K562 (cell line): ENCODE results near the gene ARHGAP25. TPM values are rescaled to one million over a fixed set of nuclear protein-coding genes. Genes with fewer than 3 reads are reported as not detected.

ENCODE experiments used
- ATAC-seq: fragments of 200-7000 bp; cut with Tn5 transposase; 3 replicates; pipeline ENCODE4 v1.9.1; 2020; ENCODE audit warnings: moderate library complexity
- BruUV-seq: library from RNA; stranded (reverse); fragments of 400-500 nt; replicated peaks from 2 replicates; lab custom pipeline; 2021; lab: Mats Ljungman, UMichigan
- CTCF ChIA-PET: fragments of 300-600 bp; formaldehyde crosslinking; extraction: SDS; loops from one replicate; lab custom pipeline; 2021; ENCODE audit warnings: low intra/inter-chr PET ratio; lab: Yijun Ruan, JAX
- POLR2A ChIA-PET: fragments of 300-600, 350-650 bp; sonication (Branson Sonifier 250); formaldehyde crosslinking; extraction: SDS; loops from one replicate; lab custom pipeline; 2021; ENCODE audit warnings: antibody characterized with exemption, inconsistent platforms; lab: Yijun Ruan, JAX
- DNase-seq, 4 experiments: peaks; one replicate each; pipeline versions ENCODE4 v3.0.0 to v3.0.0-alpha.2; 2011 to 2018; ENCODE audit warnings: low spot score in 3 of 4, mixed read lengths in 3 of 4; ENCODE audit errors: extremely low read depth in 1 of 4
- FAIRE-seq: peaks from 2 replicates; lab custom pipeline; 2011; peaks lifted over from hg19 to GRCh38; lab: Jason Lieb, UNC
- H2AFZ ChIP-seq: 2 replicates; pipeline ENCODE4 v1.6.0; 2011; ENCODE audit warnings: low read depth, low read length, control low read depth, inconsistent platforms
- H3K27ac ChIP-seq: fragments of 200-600 bp; 3 replicates; pipeline ENCODE4 v1.8.0; 2011; ENCODE audit warnings: low read depth, mild to moderate bottlenecking, control low read depth, inconsistent platforms, low read length, moderate library complexity, mixed read lengths; ENCODE audit errors: extremely low read depth
- H3K27me3 ChIP-seq, 2 experiments: fragments of 300-600 bp in 1 of 2; 2 replicates in 1 of 2; 3 replicates in 1 of 2; pipeline versions ENCODE4 v1.6.0 to v1.8.0; 2011; ENCODE audit warnings: inconsistent platforms in 2 of 2, low read length in 2 of 2, mild to moderate bottlenecking in 1 of 2, mixed read lengths in 1 of 2, moderate library complexity in 1 of 2; ENCODE audit not compliant: control insufficient read depth in 2 of 2, insufficient read depth in 2 of 2
- H3K36me3 ChIP-seq: fragments of 300-600 bp; 3 replicates; pipeline ENCODE4 v1.8.0; 2011; ENCODE audit warnings: mild to moderate bottlenecking, low read length, inconsistent platforms; ENCODE audit not compliant: control insufficient read depth, insufficient read depth
- H3K4me1 ChIP-seq, 2 experiments: fragments of 200-600 bp in 1 of 2; replicated peaks in 1 of 2; 2 replicates in 1 of 2; 3 replicates in 1 of 2; pipeline versions ENCODE4 v1.5.1 to v1.8.0; 2011; ENCODE audit warnings: inconsistent platforms in 2 of 2, low read length in 2 of 2, mild to moderate bottlenecking in 1 of 2, mixed read lengths in 1 of 2, moderate library complexity in 1 of 2; ENCODE audit not compliant: control insufficient read depth in 2 of 2, insufficient read depth in 2 of 2
- H3K4me2 ChIP-seq: 2 replicates; pipeline ENCODE4 v1.6.1; 2011; ENCODE audit warnings: low read length, control low read depth, inconsistent platforms, mixed read lengths; ENCODE audit not compliant: insufficient read depth
- H3K4me3 ChIP-seq: fragments of 200-600 bp; sonication (generic), shearing (Covaris generic); 2 replicates; pipeline ENCODE4 v1.5.1; 2016; ENCODE audit warnings: control low read depth, inconsistent platforms
- H3K79me2 ChIP-seq: fragments of 200-600 bp; 3 replicates; pipeline ENCODE4 v1.8.0; 2011; ENCODE audit warnings: low read length, inconsistent platforms; ENCODE audit not compliant: control insufficient read depth, insufficient read depth
- H3K9ac ChIP-seq, 2 experiments: 2 replicates each; pipeline versions ENCODE4 v1.6.0 to v1.6.1; 2011; ENCODE audit warnings: low read depth in 2 of 2, low read length in 2 of 2, control low read depth in 1 of 2, inconsistent platforms in 1 of 2, mild to moderate bottlenecking in 1 of 2, mixed read lengths in 1 of 2; ENCODE audit not compliant: insufficient read depth in 1 of 2
- H3K9me1 ChIP-seq: one replicate; pipeline ENCODE4 v1.6.0; 2011; ENCODE audit warnings: inconsistent platforms, mild to moderate bottlenecking, low read length, moderate library complexity; ENCODE audit not compliant: control insufficient read depth, insufficient read depth
- H3K9me3 ChIP-seq: replicated peaks from 2 replicates; pipeline ENCODE4 v1.5.1; 2011; ENCODE audit warnings: low read depth, low read length, inconsistent platforms; ENCODE audit not compliant: control insufficient read depth, insufficient read depth
- H4K20me1 ChIP-seq: replicated peaks from 2 replicates; pipeline ENCODE4 v1.6.1; 2011; ENCODE audit warnings: low read length, inconsistent platforms, mixed read lengths; ENCODE audit not compliant: control insufficient read depth, insufficient read depth
- KLF6 ChIP-seq: fragments of 250-450 bp; sonication (Bioruptor Pico); IDR thresholded peaks from 2 replicates; pipeline ENCODE4 v1.4.0; 2020; ENCODE audit warnings: mild to moderate bottlenecking, moderate library complexity, borderline replicate concordance
- MEF2A ChIP-seq: IDR thresholded peaks from 2 replicates; pipeline ENCODE4 v1.6.1; 2011; ENCODE audit warnings: low read depth, mild to moderate bottlenecking, low read length, moderate library complexity; ENCODE audit not compliant: control insufficient read depth
- SMARCC2 ChIP-seq: fragments of 450-650 bp; IDR thresholded peaks from 2 replicates; pipeline ENCODE4 v1.6.1; 2017; ENCODE audit warnings: antibody characterized with exemption, moderate library complexity, mild to moderate bottlenecking, low read depth
- TEAD4 ChIP-seq, 2 experiments: sonication (generic) in 1 of 2; formaldehyde crosslinking in 1 of 2; IDR thresholded peaks; 2 replicates each; pipeline versions ENCODE4 v1.6.1 to v1.8.0; 2012 to 2022; ENCODE audit warnings: borderline replicate concordance in 1 of 2, inconsistent platforms in 1 of 2, low read length in 1 of 2, mild to moderate bottlenecking in 1 of 2, missing genetic modification reagents in 1 of 2
- ZKSCAN8 ChIP-seq: fragments of 200-800 bp; sonication (Bioruptor generic); IDR thresholded peaks from 2 replicates; pipeline ENCODE4 v1.6.1; 2016; ENCODE audit warnings: missing genetic modification characterization, missing compliant biosample characterization
- ZNF197 ChIP-seq: fragments of 200-800 bp; sonication (Bioruptor generic); IDR thresholded peaks from 2 replicates; pipeline ENCODE4 v1.6.1; 2016; ENCODE audit warnings: low read depth, missing genetic modification characterization, missing compliant biosample characterization
- ZNF282 ChIP-seq: sonication (generic); formaldehyde crosslinking; IDR thresholded peaks from 2 replicates; pipeline ENCODE4 v1.8.1; 2023; ENCODE audit warnings: missing genetic modification reagents
- ZNF311 ChIP-seq: fragments of 250-450 bp; sonication (Bioruptor Pico); IDR thresholded peaks from 2 replicates; pipeline ENCODE4 v1.4.0; 2020; ENCODE audit warnings: mild to moderate bottlenecking, moderate library complexity
- ZNF668 ChIP-seq: fragments of 250-450 bp; sonication (Bioruptor Pico); IDR thresholded peaks from 2 replicates; pipeline ENCODE4 v1.8.0; 2022; ENCODE audit warnings: mild to moderate bottlenecking, inconsistent platforms
- ZNF77 ChIP-seq: fragments of 250-450 bp; sonication (Bioruptor Pico); IDR thresholded peaks from 2 replicates; pipeline ENCODE4 v1.5.0; 2020
- WGBS: fragments of 100-300 bp; shearing (Covaris generic); methylation state at CpG from one replicate; pipeline ENCODE4 v1.1.6; 2016; ENCODE audit warnings: low coverage, mixed read lengths; ENCODE audit not compliant: insufficient coverage; ENCODE audit errors: missing lambda C conversion rate; 5-methylcytosine and 5-hydroxymethylcytosine counted together
- in situ Hi-C: fragments of 300-500 bp; cut with MboI; formaldehyde crosslinking; loops from 4 replicates; pipeline ENCODE4 v1.15.0; 2018; ENCODE audit warnings: inconsistent platforms, mixed read lengths
- intact Hi-C: fragments of 100-400 bp; cut with micrococcal nuclease; formaldehyde crosslinking; loops from 2 replicates; pipeline ENCODE4 v1.14.2; 2022
- polyA plus RNA-seq, 8 experiments: library from polyadenylated mRNA; depleted of rRNA in 4 of 8; stranded (reverse) in 5 of 8; unstranded in 3 of 8; fragments of >200 nt; fragmentation: Nextera tagmentation in 2 of 8; fragmentation: Illumina TruSeq in 1 of 8; extraction: Ambion mirVana in 2 of 8; extraction: Trizol in 1 of 8; gene quantifications; 2 replicates each; pipeline versions ENCODE4 v1.2.1 to v1.2.3, GENCODE V29; 2011 to 2014; ENCODE audit warnings: inconsistent platforms in 1 of 8, missing spikeins in 1 of 8
- total RNA-seq, 7 experiments: library from RNA; depleted of rRNA in 6 of 7; stranded (reverse); fragments of >200 nt in 6 of 7; fragmentation: Illumina TruSeq in 2 of 7; extraction: Trizol in 2 of 7; gene quantifications; 2 replicates each; pipeline versions ENCODE4 v1.2.1 to v1.2.3, GENCODE V29; 2011 to 2021; ENCODE audit warnings: low replicate concordance in 1 of 7

Gene ARHGAP25
- total and polyA plus RNA-seq, 9 of the 15 experiments (the other 6 are each of a cell fraction or from before 2014, with no cell fraction given), result 4.9 to 14.8 (median 10.7) TPM

- TF ChIP-seq TEAD4 (IDR thresholded peaks at IDR 0.05; ENCODE audit: low read length) (peak; percentile 55; the same call in 1 of the 2 replicates), TEAD4 (CRISPR knock-in tag; IDR thresholded peaks at IDR 0.05; ENCODE audit: borderline replicate concordance) (no peak), MEF2A (0 out of 2 replicates have a peak, but pooled peaks have one; percentile 14), SMARCC2 (peak; percentile 57; the same call in 1 of the 2 replicates), ZNF668 (CRISPR knock-in tag) (no peak), ZKSCAN8 (CRISPR knock-in tag) (peak; percentile 74; the same call in 1 of the 2 replicates), KLF6 (peak; percentile 58; the same call in 1 of the 2 replicates)
Measured at GRCh38 chr2:68774569-68775271, 40.1 kb downstream of the ARHGAP25 start (continued).

GRCh38 chr2:68775272-68775842, 40.7 kb downstream of the ARHGAP25 start:
- no peaks in the 10 kb centered on the region for H3K36me3 ChIP-seq
- H3K27ac ChIP-seq, result peak overlapping the region; percentile 64
- H3K9me1 ChIP-seq, result no peaks in the 10 kb centered on the region
- in situ Hi-C loops (no loop called here), intact Hi-C loops (no loop called here)
- peak; percentile 6 for FAIRE-seq
- no peaks in the 10 kb centered on the region for H4K20me1 ChIP-seq
- H2AFZ ChIP-seq, result peak overlapping the region; percentile 92
- TF ChIP-seq ZNF311 (CRISPR knock-in tag) (0 out of 2 replicates have a peak, but pooled peaks have one; percentile 28), ZNF197 (0 out of 2 replicates have a peak, but pooled peaks have one; percentile 22), ZNF77 (no peak), ZNF282 (CRISPR knock-in tag) (no peak)
- H3K4me1 ChIP-seq, result peaks cover 16 to 64% of the 10 kb centered on the region in 2 experiments
- ChIA-PET POLR2A (interaction anchor here (0.6 to 1.1 kb wide), 5 partner anchors 9 to 661 kb away, joined by 3 to 5 read pairs (median 4); no protein-coding TSS in a partner anchor), CTCF (no interaction called here)
- peaks cover 5% of the 10 kb centered on the region; the same call in 2 of the 3 replicates for H3K79me2 ChIP-seq
- WGBS, result 70% methylated on average over 12 of the region's 13 CpGs
- peak overlapping the region; percentile 33 for H3K4me3 ChIP-seq
- peak overlapping the region; percentile 77 for H3K4me2 ChIP-seq
- BruUV-seq, result TSS peak; percentile 47
- no peaks in the 10 kb centered on the region for H3K27me3 ChIP-seq
- H3K9me3 ChIP-seq, result no peaks in the 10 kb centered on the region
- no peak for ATAC-seq
- DNase-seq, result no peak
- peak overlapping the region; percentile 40 to 90; a peak in 3 of 4 replicates for H3K9ac ChIP-seq
